GM19099 (cell line): ENCODE measurements around the gene SLC35C1.

ENCODE experiments used
- POLR2A ChIP-seq: IDR thresholded peaks from 3 replicates; pipeline ENCODE4 v1.6.1; 2011; ENCODE audit warnings: low read depth; ENCODE audit not compliant: insufficient read length; ENCODE audit errors: extremely low read depth

Gene SLC35C1

DNA sequence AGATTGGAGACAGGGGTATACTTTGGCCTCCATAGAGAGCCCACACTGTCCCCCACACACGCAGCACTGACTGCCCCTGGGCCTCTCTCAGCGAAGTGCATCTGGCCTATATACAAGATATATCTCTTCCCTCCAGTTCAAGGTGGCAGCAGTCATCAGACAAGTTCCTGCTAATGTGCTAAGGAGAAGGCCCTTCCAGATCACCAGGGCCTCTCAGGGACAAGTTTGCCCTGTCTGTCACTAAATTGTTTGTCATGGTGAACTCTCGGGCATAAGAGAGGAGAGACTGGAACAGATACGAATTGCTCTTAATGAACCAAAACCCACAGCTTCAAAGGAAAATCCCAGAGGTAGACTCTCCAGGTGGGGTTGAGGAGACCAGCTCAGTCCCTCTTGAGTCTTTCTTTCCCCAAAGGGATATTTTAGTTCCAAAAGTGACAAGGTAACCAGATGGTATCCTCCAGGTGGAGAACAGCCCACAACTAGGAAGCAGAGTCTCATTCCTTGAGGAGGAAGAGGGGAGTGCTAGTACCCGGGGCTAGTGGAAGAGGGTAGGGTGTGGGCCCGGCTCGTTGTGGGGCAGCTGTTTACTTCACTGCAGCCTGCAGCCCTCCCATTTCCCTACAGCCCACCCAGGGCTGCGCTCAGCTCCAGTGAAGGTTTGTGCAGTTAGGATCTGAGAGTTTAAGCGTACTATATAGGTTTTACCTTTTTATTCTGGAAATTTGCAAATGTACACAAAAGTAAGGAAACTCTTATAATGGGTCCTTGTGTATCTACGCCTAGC is 2.2 kb upstream of the SLC35C1 start:
- no peak for TF ChIP-seq POLR2A

- TF ChIP-seq POLR2A: no peak
Measured at GRCh38 chr11:45803971-45804760, 783 bp upstream of the SLC35C1 start.

DNA sequence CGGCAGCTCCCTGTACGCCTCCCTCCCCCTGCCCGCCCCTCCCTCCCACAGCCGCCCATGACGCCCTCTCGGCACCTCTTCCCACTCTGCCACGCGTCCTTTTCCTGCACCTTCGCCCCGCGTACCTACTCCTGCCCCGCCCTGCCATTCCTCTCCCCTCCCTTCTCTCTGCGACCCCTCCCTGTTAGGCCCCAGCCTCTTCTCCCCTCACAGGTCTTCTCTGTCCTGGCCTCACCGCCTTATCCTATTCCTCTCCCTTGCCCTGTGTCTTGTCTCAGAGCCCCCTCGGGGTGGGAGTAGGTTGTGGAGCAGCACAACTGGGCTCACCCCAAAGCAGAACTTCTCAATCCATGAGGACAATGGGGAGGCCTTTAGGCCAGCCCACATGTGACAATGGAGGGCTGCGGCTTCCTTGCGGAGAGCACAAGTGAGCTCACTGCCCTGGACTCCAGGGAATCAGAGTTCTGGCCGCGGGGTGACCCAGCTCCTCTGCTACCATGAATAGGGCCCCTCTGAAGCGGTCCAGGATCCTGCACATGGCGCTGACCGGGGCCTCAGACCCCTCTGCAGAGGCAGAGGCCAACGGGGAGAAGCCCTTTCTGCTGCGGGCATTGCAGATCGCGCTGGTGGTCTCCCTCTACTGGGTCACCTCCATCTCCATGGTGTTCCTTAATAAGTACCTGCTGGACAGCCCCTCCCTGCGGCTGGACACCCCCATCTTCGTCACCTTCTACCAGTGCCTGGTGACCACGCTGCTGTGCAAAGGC is 539 bp downstream of the SLC35C1 start:
- TF ChIP-seq POLR2A: no peak

- TF ChIP-seq POLR2A: no peak
Measured at GRCh38 chr11:45806072-45806933, 1.4 kb downstream of the SLC35C1 start.

DNA sequence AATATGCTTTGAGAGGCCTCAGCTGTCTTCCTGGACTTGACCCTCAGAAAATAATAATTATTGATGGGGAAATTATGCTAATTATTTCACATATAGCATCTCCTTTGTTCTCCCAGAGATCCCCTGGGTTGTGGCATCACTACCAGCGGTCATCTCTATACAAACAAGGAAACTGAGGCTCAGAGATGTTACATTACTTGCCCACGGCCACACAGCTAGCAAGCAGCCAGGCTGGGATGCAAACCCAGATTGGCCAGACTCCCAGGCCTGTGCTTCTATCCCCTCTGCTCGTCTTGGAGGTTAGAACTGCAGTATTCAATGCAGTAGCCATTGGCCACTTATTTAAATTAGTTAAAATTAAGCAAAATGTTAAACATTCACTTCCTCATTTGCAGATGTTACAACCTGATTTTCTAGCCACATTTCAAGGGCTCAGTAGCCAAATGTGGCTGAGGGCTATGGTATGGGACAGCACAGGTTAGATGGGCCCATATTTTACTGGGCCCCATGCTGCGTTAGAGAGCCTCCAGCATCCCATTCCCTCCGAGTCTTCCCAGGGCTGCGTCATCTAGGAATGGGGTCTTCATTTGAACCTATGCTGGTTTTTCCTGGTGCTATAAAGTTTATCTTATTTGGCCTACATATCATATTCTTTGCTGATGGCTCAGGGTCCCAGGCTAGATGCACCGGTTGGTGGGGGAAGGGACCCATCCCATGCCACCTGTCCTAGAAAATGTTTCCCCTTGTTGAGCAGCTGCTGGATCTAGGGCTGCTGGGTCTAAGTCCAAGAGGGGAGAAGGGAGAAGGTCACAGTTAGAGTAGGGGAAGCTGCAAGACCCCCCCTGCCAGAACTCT is 2.2 kb downstream of the SLC35C1 start:
- no peak for TF ChIP-seq POLR2A

GRCh38 chr11:45807792-45808238 is 2.9 kb downstream of the SLC35C1 start:
- TF ChIP-seq POLR2A: no peak

- no peak for TF ChIP-seq POLR2A
Measured at GRCh38 chr11:45809456-45810395, 4.8 kb downstream of the SLC35C1 start.

- no peak for TF ChIP-seq POLR2A
Measured at GRCh38 chr11:45810431-45811108, 5.6 kb downstream of the SLC35C1 start.

GRCh38 chr11:45811109-45811435 is 6.1 kb downstream of the SLC35C1 start:
- no peak for TF ChIP-seq POLR2A

DNA sequence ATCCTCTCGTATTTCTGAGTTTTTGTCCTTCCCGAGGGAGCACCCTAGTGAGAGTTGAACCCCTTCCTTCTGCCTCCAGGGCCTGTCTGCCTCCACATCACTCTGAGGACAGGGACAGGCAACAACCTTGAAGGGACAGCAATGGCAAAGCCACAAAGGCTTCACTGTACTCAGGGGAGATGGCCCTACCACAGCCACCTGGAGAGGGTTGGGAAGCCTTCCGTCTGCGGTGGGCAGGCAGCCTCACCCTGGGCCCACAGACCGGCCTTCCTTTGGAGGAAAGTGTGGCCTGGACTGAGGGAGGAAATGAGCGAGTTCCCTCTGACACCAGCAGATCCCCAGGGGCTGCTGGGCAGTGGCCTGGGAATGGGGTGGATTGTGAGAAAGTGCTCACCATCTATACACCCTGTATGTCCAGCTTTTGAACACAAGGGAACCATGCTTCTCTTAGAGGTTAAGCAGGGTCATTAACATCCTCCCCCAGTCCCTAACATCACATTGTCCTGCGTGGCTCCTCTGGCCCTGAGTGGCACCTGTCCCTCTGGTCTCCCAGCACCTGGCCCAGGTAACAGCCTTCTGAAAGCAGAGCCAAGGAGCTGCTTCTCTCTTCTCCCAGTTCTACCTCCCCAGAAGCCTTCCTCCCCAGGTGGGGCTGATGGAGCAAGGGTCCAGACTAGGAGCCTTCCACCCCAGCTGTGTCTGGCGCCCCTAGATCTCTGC is 6.8 kb downstream of the SLC35C1 start:
- no peak for TF ChIP-seq POLR2A
